Hepatocyte (in vitro differentiated cells): Measurements from ENCODE around the gene VAV2.

Experiments
- EZH2 ChIP-seq: fragments of 200-600 bp; sonication (generic); IDR thresholded peaks from 2 replicates; pipeline ENCODE4 v1.6.1; 2016; ENCODE audit warnings: antibody characterized with exemption, mild to moderate bottlenecking, borderline replicate concordance
- TF ChIP-seq, protein P1 (sequence below): fragments of 200-600 bp; sonication (generic); IDR thresholded peaks from 2 replicates; pipeline ENCODE4 v1.5.1; 2016; ENCODE audit warnings: antibody characterized with exemption, mild to moderate bottlenecking; ENCODE audit not compliant: poor library complexity

DNA sequence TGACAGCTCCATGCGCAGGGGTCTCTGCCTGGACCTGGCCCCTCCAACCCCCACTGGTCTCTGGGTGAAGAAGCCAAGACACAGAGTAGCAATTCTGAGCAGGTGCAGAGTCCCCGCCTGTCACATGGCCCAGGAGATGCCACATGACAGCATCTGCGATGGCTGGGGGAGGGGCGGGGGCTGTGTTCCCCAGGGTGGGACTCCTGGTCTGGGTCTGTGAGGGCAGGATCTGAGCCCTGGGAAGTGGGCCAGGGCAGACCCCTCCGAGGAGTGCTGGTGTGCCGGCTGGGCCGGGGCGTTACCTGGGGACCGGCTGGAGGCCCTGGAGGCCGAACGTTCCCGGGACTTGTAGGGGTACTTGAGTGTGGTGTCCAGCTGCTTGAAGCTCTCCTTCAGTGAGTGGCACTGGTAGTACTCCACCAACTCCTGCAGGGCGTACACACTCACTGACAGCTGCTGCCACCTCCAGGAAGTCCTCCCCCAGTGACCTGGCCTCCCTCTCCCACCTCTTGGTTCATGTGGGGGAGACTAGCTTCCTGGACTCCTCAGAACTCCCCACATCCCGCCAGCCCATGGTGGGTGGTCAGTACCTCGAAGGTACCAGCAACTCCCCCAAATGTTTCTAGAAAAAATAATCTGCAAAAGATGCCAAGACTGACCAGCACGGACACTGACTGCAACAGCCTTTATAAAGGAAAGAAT lies 221.9 kb downstream of the VAV2 start:
- TF ChIP-seq, protein P1, sequence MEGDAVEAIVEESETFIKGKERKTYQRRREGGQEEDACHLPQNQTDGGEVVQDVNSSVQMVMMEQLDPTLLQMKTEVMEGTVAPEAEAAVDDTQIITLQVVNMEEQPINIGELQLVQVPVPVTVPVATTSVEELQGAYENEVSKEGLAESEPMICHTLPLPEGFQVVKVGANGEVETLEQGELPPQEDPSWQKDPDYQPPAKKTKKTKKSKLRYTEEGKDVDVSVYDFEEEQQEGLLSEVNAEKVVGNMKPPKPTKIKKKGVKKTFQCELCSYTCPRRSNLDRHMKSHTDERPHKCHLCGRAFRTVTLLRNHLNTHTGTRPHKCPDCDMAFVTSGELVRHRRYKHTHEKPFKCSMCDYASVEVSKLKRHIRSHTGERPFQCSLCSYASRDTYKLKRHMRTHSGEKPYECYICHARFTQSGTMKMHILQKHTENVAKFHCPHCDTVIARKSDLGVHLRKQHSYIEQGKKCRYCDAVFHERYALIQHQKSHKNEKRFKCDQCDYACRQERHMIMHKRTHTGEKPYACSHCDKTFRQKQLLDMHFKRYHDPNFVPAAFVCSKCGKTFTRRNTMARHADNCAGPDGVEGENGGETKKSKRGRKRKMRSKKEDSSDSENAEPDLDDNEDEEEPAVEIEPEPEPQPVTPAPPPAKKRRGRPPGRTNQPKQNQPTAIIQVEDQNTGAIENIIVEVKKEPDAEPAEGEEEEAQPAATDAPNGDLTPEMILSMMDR, result no peak
- TF ChIP-seq EZH2, result no peak
